ENCODE measurements around the gene ZNF516.
"Not testable (repeated sequence)": the region's sequence is repeated elsewhere in the genome, so short reads cannot be mapped to it uniquely, and the experiment has no call there.

ZNF516 gene, protein sequence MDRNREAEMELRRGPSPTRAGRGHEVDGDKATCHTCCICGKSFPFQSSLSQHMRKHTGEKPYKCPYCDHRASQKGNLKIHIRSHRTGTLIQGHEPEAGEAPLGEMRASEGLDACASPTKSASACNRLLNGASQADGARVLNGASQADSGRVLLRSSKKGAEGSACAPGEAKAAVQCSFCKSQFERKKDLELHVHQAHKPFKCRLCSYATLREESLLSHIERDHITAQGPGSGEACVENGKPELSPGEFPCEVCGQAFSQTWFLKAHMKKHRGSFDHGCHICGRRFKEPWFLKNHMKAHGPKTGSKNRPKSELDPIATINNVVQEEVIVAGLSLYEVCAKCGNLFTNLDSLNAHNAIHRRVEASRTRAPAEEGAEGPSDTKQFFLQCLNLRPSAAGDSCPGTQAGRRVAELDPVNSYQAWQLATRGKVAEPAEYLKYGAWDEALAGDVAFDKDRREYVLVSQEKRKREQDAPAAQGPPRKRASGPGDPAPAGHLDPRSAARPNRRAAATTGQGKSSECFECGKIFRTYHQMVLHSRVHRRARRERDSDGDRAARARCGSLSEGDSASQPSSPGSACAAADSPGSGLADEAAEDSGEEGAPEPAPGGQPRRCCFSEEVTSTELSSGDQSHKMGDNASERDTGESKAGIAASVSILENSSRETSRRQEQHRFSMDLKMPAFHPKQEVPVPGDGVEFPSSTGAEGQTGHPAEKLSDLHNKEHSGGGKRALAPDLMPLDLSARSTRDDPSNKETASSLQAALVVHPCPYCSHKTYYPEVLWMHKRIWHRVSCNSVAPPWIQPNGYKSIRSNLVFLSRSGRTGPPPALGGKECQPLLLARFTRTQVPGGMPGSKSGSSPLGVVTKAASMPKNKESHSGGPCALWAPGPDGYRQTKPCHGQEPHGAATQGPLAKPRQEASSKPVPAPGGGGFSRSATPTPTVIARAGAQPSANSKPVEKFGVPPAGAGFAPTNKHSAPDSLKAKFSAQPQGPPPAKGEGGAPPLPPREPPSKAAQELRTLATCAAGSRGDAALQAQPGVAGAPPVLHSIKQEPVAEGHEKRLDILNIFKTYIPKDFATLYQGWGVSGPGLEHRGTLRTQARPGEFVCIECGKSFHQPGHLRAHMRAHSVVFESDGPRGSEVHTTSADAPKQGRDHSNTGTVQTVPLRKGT

DNA sequence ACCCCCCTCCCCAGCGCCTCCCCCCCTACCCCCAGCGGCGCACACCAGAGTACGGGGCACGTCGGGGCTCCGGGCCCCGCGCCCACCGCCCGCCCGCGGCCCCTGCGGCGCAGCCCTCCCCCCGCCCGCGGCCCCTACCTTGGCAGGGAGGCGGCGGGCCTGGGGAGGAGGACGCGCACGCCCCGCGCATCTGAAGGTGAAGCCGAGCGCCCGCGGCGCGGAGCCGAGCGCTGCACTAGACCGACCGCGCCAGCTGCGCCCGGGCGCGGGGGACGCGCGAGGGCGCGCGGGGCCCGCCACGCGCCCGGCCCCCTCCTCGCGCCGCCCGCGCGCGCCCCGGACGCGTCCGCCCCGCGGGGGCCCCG lies at the start of gene ZNF516:
ZNF516 (minus strand) TSS at position 237 of the 365 bp plus-strand sequence. CDS start 52,188 bp downstream, outside the sequence.
- Histone ChIP-seq H3K9me3 (ENCODE audit: severe bottlenecking) (no peaks in the 10 kb centered on the region), H3K36me3 (ENCODE audit: low read depth) (no peaks in the 10 kb centered on the region), H3K27me3 (ENCODE audit: insufficient read depth, poor library complexity, severe bottlenecking) (no peaks in the 10 kb centered on the region), H3K27ac (ENCODE audit: poor library complexity, severe bottlenecking) (peak within 1 kb of the TSS; percentile 67), H3K4me1 (ENCODE audit: insufficient read depth, poor library complexity, severe bottlenecking) (peaks cover 4% of the 10 kb centered on the region), H3K4me3 (ENCODE audit: severe bottlenecking) (peak within 1 kb of the TSS; percentile 76)
- DNase-seq (ENCODE audit: low spot score) = no peak
- TF ChIP-seq, protein P1, sequence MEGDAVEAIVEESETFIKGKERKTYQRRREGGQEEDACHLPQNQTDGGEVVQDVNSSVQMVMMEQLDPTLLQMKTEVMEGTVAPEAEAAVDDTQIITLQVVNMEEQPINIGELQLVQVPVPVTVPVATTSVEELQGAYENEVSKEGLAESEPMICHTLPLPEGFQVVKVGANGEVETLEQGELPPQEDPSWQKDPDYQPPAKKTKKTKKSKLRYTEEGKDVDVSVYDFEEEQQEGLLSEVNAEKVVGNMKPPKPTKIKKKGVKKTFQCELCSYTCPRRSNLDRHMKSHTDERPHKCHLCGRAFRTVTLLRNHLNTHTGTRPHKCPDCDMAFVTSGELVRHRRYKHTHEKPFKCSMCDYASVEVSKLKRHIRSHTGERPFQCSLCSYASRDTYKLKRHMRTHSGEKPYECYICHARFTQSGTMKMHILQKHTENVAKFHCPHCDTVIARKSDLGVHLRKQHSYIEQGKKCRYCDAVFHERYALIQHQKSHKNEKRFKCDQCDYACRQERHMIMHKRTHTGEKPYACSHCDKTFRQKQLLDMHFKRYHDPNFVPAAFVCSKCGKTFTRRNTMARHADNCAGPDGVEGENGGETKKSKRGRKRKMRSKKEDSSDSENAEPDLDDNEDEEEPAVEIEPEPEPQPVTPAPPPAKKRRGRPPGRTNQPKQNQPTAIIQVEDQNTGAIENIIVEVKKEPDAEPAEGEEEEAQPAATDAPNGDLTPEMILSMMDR (IDR thresholded peaks at IDR 0.05; ENCODE audit: poor library complexity, severe bottlenecking) = no peak
- no peak for ATAC-seq (ENCODE audit: low read depth)

DNA sequence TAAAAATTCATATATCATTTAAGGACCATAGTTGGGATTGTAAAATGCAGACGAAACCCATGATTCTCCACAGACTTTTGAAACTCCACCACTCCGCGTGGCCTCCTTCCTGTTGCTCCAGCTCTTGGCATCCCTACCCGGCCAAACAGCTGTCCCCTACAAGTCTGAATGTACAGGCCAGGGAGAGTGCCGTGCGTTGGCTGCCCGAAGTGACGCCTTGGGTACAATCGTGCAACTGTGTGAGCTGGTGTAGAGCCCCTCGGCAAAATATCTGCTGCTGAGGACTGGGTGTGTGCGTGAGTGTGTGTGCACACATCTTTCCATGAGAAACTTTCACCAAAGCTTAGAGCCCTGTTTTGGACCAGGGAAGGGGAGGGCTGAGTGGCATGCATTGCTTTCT lies 43.8 kb upstream of the ZNF516 start:
- no peak for ATAC-seq (ENCODE audit: low read depth)

DNA sequence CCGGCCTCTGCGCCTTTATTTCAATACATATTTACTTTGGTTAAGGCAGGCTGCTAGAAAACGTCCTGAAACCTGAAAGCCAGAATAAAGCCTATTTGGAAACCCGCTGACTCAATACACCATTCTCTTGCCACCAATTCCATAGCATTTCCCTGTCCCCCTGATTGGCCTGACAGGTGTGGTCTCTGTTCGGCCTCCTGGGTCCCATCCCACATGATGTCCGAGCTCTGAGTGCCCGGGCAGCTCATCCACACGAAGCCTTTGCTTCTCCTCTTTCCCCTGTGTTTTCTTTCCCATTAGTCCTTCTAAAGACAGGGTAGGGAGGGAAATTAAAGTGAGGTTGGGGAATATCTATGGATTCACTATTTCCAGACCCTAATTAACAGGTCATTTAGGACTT lies 42.6 kb upstream of the ZNF516 start:
- no peak for DNase-seq (ENCODE audit: low spot score)

More for the DNA sequence above, 43.8 kb upstream of the ZNF516 start:
- DNase-seq (ENCODE audit: low spot score) = no peak
- H3K4me3 ChIP-seq (ENCODE audit: severe bottlenecking) = no peak overlapping the region
- H3K4me1 ChIP-seq (ENCODE audit: insufficient read depth, poor library complexity, severe bottlenecking) = no peaks in the 10 kb centered on the region
- no peaks in the 10 kb centered on the region for H3K36me3 ChIP-seq (ENCODE audit: low read depth)
- H3K27ac ChIP-seq (ENCODE audit: poor library complexity, severe bottlenecking) = no peak overlapping the region
- H3K27me3 ChIP-seq (ENCODE audit: insufficient read depth, poor library complexity, severe bottlenecking) = no peaks in the 10 kb centered on the region
- no peaks in the 10 kb centered on the region for H3K9me3 ChIP-seq (ENCODE audit: severe bottlenecking)
- TF ChIP-seq, protein P1 (IDR thresholded peaks at IDR 0.05; ENCODE audit: poor library complexity, severe bottlenecking) = no peak

DNA sequence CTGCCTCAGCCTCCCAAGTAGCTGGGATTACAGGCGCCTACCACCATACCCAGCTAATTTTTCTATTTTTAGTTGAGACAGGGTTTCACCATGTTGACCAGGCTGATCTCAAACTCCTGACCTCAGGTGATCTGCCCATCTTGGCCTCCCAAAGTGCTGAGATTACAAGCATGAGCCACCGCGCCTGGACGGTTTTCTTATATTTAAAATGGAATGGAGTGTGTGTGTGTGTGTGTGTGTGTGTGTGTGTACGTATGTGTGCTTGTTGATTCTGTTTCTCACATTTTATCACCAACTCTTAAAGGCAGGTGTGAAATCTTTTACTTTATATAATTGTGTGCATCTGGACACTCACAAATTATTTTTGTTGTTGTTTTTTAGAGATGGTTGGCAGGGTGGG lies 41.6 kb upstream of the ZNF516 start:
- not testable (repeated sequence) for H3K27me3 ChIP-seq (ENCODE audit: insufficient read depth, poor library complexity, severe bottlenecking)

More for the DNA sequence above, 42.6 kb upstream of the ZNF516 start:
- TF ChIP-seq, protein P1 (IDR thresholded peaks at IDR 0.05; ENCODE audit: poor library complexity, severe bottlenecking) = no peak
- H3K4me3 ChIP-seq (ENCODE audit: severe bottlenecking) = no peak overlapping the region
- no peaks in the 10 kb centered on the region for H3K27me3 ChIP-seq (ENCODE audit: insufficient read depth, poor library complexity, severe bottlenecking)
- no peak overlapping the region for H3K27ac ChIP-seq (ENCODE audit: poor library complexity, severe bottlenecking)
- no peaks in the 10 kb centered on the region for H3K4me1 ChIP-seq (ENCODE audit: insufficient read depth, poor library complexity, severe bottlenecking)
- no peaks in the 10 kb centered on the region for H3K36me3 ChIP-seq (ENCODE audit: low read depth)
- no peaks in the 10 kb centered on the region for H3K9me3 ChIP-seq (ENCODE audit: severe bottlenecking)
- ATAC-seq (ENCODE audit: low read depth) = no peak

DNA sequence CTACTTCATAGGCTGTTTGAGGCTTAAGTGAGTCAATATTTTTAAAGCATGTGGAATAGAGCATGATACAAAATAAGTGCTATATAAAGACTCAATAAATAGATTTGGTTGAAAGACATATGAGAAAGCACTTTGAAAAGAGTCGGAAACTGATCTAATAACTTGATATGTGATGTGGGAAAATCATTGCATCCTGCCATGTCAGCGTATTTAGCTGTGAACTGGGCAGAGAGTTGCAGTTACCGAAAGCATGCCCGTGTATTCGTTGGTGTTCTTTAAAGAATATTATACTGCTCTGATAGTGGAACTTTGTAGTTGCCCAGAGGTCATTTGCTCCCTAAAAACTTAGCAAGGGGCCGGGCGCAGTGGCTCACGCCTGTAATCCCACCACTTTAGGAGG lies 37.8 kb upstream of the ZNF516 start:
- Histone ChIP-seq H3K27ac (ENCODE audit: poor library complexity, severe bottlenecking) (no peak overlapping the region), H3K36me3 (ENCODE audit: low read depth) (no peaks in the 10 kb centered on the region), H3K4me3 (ENCODE audit: severe bottlenecking) (no peak overlapping the region), H3K4me1 (ENCODE audit: insufficient read depth, poor library complexity, severe bottlenecking) (no peaks in the 10 kb centered on the region), H3K27me3 (ENCODE audit: insufficient read depth, poor library complexity, severe bottlenecking) (no peaks in the 10 kb centered on the region), H3K9me3 (ENCODE audit: severe bottlenecking) (no peaks in the 10 kb centered on the region)
- TF ChIP-seq, protein P1 (IDR thresholded peaks at IDR 0.05; ENCODE audit: poor library complexity, severe bottlenecking) = no peak
- ATAC-seq (ENCODE audit: low read depth) = no peak
- DNase-seq (ENCODE audit: low spot score) = no peak

More for the DNA sequence above, 41.6 kb upstream of the ZNF516 start:
- not testable (repeated sequence) for DNase-seq (ENCODE audit: low spot score); H3K4me1 ChIP-seq (ENCODE audit: insufficient read depth, poor library complexity, severe bottlenecking); H3K36me3 ChIP-seq (ENCODE audit: low read depth); H3K4me3 ChIP-seq (ENCODE audit: severe bottlenecking); ATAC-seq (ENCODE audit: low read depth); H3K27ac ChIP-seq (ENCODE audit: poor library complexity, severe bottlenecking); H3K9me3 ChIP-seq (ENCODE audit: severe bottlenecking)

Measured in RWPE2 (cell line).